K562 (cell line): ENCODE measurements around the gene ALOX12. TPM values are rescaled to one million over a fixed set of nuclear protein-coding genes. Genes with fewer than 3 reads are reported as not detected.

Experiments used
- CTCFL ChIP-seq: IDR thresholded peaks from 2 replicates; pipeline ENCODE4 v1.6.1; 2011; ENCODE audit warnings: borderline replicate concordance, low read depth, mild to moderate bottlenecking, moderate library complexity, low read length; ENCODE audit not compliant: insufficient read depth, poor library complexity, severe bottlenecking
- ELF4 ChIP-seq: fragments of 450-650 bp; formaldehyde crosslinking; IDR thresholded peaks from 2 replicates; pipeline ENCODE4 v1.4.0; 2022; ENCODE audit warnings: missing genetic modification characterization
- FOXO4 ChIP-seq: fragments of 450-650 bp; formaldehyde crosslinking; IDR thresholded peaks from 2 replicates; pipeline ENCODE4 v1.4.0; 2020; ENCODE audit warnings: mild to moderate bottlenecking, moderate library complexity
- MBD1 ChIP-seq: fragments of 250-450 bp; sonication (Bioruptor Pico); IDR thresholded peaks from 2 replicates; pipeline ENCODE4 v1.8.0; 2022; ENCODE audit warnings: inconsistent platforms
- MCM2 ChIP-seq: fragments of 450-650 bp; IDR thresholded peaks from 2 replicates; pipeline ENCODE4 v1.6.1; 2017; ENCODE audit warnings: low read depth, mild to moderate bottlenecking
- MECOM ChIP-seq: fragments of 250-450 bp; sonication (Bioruptor Pico); IDR thresholded peaks from 2 replicates; pipeline ENCODE4 v1.8.0; 2022; ENCODE audit warnings: inconsistent platforms
- MIER1 ChIP-seq: fragments of 450-650 bp; IDR thresholded peaks from 2 replicates; pipeline ENCODE4 v1.6.1; 2016; ENCODE audit warnings: antibody characterized with exemption, mild to moderate bottlenecking, low read depth
- MTF1 ChIP-seq: fragments of 250-450 bp; sonication (Bioruptor Pico); IDR thresholded peaks from 2 replicates; pipeline ENCODE4 v1.9.0; 2021; ENCODE audit warnings: moderate library complexity, mild to moderate bottlenecking, inconsistent platforms, borderline replicate concordance
- NONO ChIP-seq, 2 experiments: fragments of 200-400 bp in 1 of 2; fragments of 450-650 bp in 1 of 2; formaldehyde crosslinking in 1 of 2; IDR thresholded peaks; 2 replicates each; pipeline ENCODE4 v1.6.1; 2017; ENCODE audit warnings: low read depth in 2 of 2, mild to moderate bottlenecking in 2 of 2, moderate library complexity in 2 of 2, low read length in 1 of 2
- PHF8 ChIP-seq: fragments of 200-600 bp; sonication (generic); IDR thresholded peaks from 2 replicates; pipeline ENCODE4 v1.6.1; 2012; ENCODE audit warnings: mixed run types, mild to moderate bottlenecking, inconsistent platforms, low read length, moderate library complexity, borderline replicate concordance
- RBBP5 ChIP-seq: fragments of 200-600 bp; sonication (generic); IDR thresholded peaks from 2 replicates; pipeline ENCODE4 v1.6.1; 2012; ENCODE audit warnings: borderline replicate concordance, mild to moderate bottlenecking, low read length, control low read depth, inconsistent platforms; ENCODE audit not compliant: insufficient read depth, poor library complexity, severe bottlenecking
- SIN3A ChIP-seq, 2 experiments: fragments of 150-350 bp in 1 of 2; IDR thresholded peaks; 2 replicates each; pipeline ENCODE4 v1.6.1; 2011 to 2016; ENCODE audit warnings: borderline replicate concordance in 2 of 2, low read depth in 2 of 2, low read length in 2 of 2, mild to moderate bottlenecking in 2 of 2, moderate library complexity in 2 of 2; ENCODE audit not compliant: control insufficient read depth in 1 of 2
- SMARCE1 ChIP-seq: fragments of 450-650 bp; IDR thresholded peaks from 2 replicates; pipeline ENCODE4 v1.7.1; 2016; ENCODE audit warnings: mild to moderate bottlenecking
- SREBF1 ChIP-seq: fragments of 150-350 bp; IDR thresholded peaks from 2 replicates; pipeline ENCODE4 v1.6.1; 2014; ENCODE audit warnings: antibody characterized with exemption, low read depth, low read length, borderline replicate concordance
- TAL1 ChIP-seq: fragments of 450-650 bp; IDR thresholded peaks from 2 replicates; pipeline ENCODE4 v1.6.1; 2016; ENCODE audit warnings: mild to moderate bottlenecking
- TEAD4 ChIP-seq, 2 experiments: sonication (generic) in 1 of 2; formaldehyde crosslinking in 1 of 2; IDR thresholded peaks; 2 replicates each; pipeline versions ENCODE4 v1.6.1 to v1.8.0; 2012 to 2022; ENCODE audit warnings: borderline replicate concordance in 1 of 2, inconsistent platforms in 1 of 2, low read length in 1 of 2, mild to moderate bottlenecking in 1 of 2, missing genetic modification reagents in 1 of 2
- ZNF354B ChIP-seq: fragments of 250-450 bp; sonication (Bioruptor Pico); IDR thresholded peaks from 2 replicates; pipeline ENCODE4 v1.4.0; 2020
- ZNF395 ChIP-seq: fragments of 200-800 bp; sonication (Bioruptor generic); IDR thresholded peaks from 2 replicates; pipeline ENCODE4 v1.6.1; 2017; ENCODE audit warnings: missing genetic modification characterization, missing compliant biosample characterization
- ZNF589 ChIP-seq: fragments of 200-800 bp; sonication (Bioruptor generic); IDR thresholded peaks from 2 replicates; pipeline ENCODE4 v1.6.1; 2016; ENCODE audit warnings: low read depth, missing genetic modification characterization, missing compliant biosample characterization
- ZNF830 ChIP-seq: fragments of 250-450 bp; sonication (Bioruptor Pico); IDR thresholded peaks from 2 replicates; pipeline ENCODE4 v1.5.0; 2021; ENCODE audit warnings: mild to moderate bottlenecking
- ZSCAN32 ChIP-seq: fragments of 450-650 bp; formaldehyde crosslinking; IDR thresholded peaks from 2 replicates; pipeline ENCODE4 v1.4.0; 2020; ENCODE audit warnings: mild to moderate bottlenecking, moderate library complexity
- polyA plus RNA-seq, 8 experiments: library from polyadenylated mRNA; depleted of rRNA in 4 of 8; stranded (reverse) in 5 of 8; unstranded in 3 of 8; fragments of >200 nt; fragmentation: Nextera tagmentation in 2 of 8; fragmentation: Illumina TruSeq in 1 of 8; extraction: Ambion mirVana in 2 of 8; extraction: Trizol in 1 of 8; gene quantifications; 2 replicates each; pipeline versions ENCODE4 v1.2.1 to v1.2.3, GENCODE V29; 2011 to 2014; ENCODE audit warnings: inconsistent platforms in 1 of 8, missing spikeins in 1 of 8
- total RNA-seq, 7 experiments: library from RNA; depleted of rRNA in 6 of 7; stranded (reverse); fragments of >200 nt in 6 of 7; fragmentation: Illumina TruSeq in 2 of 7; extraction: Trizol in 2 of 7; gene quantifications; 2 replicates each; pipeline versions ENCODE4 v1.2.1 to v1.2.3, GENCODE V29; 2011 to 2021; ENCODE audit warnings: low replicate concordance in 1 of 7

The ALOX12 gene
- total and polyA plus RNA-seq, 9 of the 15 experiments (the other 6 are each of a cell fraction or from before 2014, with no cell fraction given) = 0.09 to 1.1 (median 0.47) TPM; not detected in 1

GRCh38 chr17:6998855-6999508, 3.1 kb downstream of the ALOX12 start (continued):
- TF ChIP-seq TAL1 (peak; percentile 65; the same call in 1 of the 2 replicates), ZSCAN32 (CRISPR knock-in tag) (no peak), MECOM (CRISPR knock-in tag) (peak; percentile 35; the same call in 1 of the 2 replicates), MCM2 (no peak), FOXO4 (no peak), RBBP5 (no peak), MIER1 (no peak), SMARCE1 (peak; percentile 94), ELF4 (CRISPR knock-in tag) (no peak), MBD1 (CRISPR knock-in tag) (no peak), PHF8 (no peak), ZNF395 (CRISPR knock-in tag) (no peak; the same call in 1 of the 2 replicates), MTF1 (no peak), CTCFL (no peak), ZNF589 (CRISPR knock-in tag) (peak; percentile 80), NONO (IDR thresholded peaks at IDR 0.05; ENCODE audit: low read depth in 2 of 2, low read length in 1 of 2) (no peak), ZNF830 (CRISPR knock-in tag) (no peak), SIN3A (IDR thresholded peaks at IDR 0.05; ENCODE audit: borderline replicate concordance in 2 of 2, control insufficient read depth in 1 of 2, low read depth in 2 of 2, low read length in 2 of 2) (no peak), SREBF1 (no peak), TEAD4 (IDR thresholded peaks at IDR 0.05; ENCODE audit: low read length) (peak; percentile 37; the same call in 1 of the 2 replicates), TEAD4 (CRISPR knock-in tag; IDR thresholded peaks at IDR 0.05; ENCODE audit: borderline replicate concordance) (no peak), ZNF354B (CRISPR knock-in tag) (no peak)
